HG02588 (cell line): ENCODE measurements around the gene DPPA2.
"Not testable (repeated sequence)": the region's sequence is repeated elsewhere in the genome, so short reads cannot be mapped to it uniquely, and the experiment has no call there.

Source experiments
- ATAC-seq: cut with Tn5 transposase; IDR thresholded peaks from one replicate; pipeline ENCODE4 v1.9.1; 2021; ENCODE audit warnings: mild to moderate bottlenecking, moderate library complexity; ENCODE audit not compliant: unreplicated experiment

The DPPA2 gene

GRCh38 chr3:109316162-109316730, at the start of gene DPPA2:
Gene DPPA2, minus strand, starts transcription at chr3:109316517. Its CDS starts 1,975 bp downstream, at chr3:109314542.
- no peak for ATAC-seq

GRCh38 chr3:109364088-109364487, 47.8 kb upstream of the DPPA2 start:
- no peak for ATAC-seq

- no peak for ATAC-seq
These were observed 47.3 kb upstream of the DPPA2 start for GRCh38 chr3:109363634-109364033.

DNA sequence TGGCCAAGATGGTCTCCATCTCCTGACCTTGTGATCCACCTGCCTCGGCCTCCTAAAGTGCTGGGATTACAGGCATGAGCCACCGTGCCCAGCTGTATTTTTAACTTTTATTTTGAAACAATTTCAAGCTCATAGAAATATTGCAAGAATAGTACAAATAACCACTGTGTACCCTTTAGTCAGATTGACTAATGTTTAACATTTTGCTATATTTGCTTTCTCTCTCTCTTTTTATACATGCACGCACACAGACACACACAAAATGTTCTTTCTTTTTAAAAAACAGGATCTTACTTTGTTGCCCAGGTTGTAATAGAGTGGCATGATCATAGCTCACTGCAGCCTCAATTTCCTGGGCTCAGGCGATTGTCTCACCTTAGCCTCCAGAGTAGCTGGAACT, 46.5 kb upstream of the DPPA2 start:
- ATAC-seq = no peak

- not testable (repeated sequence) for ATAC-seq
These were observed 42.5 kb upstream of the DPPA2 start for GRCh38 chr3:109358809-109359208.

GRCh38 chr3:109356442-109357155, 40.3 kb upstream of the DPPA2 start:
- ATAC-seq = no peak

- no peak for ATAC-seq
These were observed 39.5 kb upstream of the DPPA2 start for GRCh38 chr3:109355625-109356441.

DNA sequence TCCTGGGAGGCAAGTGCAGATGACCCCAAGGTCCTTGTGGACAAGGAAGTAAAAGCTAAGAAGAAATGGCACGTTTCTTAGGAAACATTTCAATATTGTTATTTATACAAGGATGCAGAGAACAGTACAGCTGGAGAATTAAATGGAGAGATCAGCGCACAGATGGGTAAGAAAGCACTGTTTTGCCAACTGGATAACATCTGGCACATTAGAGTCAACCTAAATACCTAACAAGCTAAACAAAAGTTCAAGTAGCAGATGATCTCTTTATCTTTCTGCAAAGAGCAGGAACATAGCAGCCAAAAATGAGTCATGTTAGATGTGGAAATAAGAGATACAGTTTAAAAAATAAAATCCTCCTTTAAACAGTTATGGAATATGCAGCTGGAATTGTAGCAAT, 36.7 kb upstream of the DPPA2 start:
- ATAC-seq = no peak

- ATAC-seq = no peak
These were observed 34.9 kb upstream of the DPPA2 start for GRCh38 chr3:109351231-109351630.

- no peak for ATAC-seq
These were observed 30.5 kb upstream of the DPPA2 start for GRCh38 chr3:109346770-109347295.

- ATAC-seq = no peak
These were observed 29.8 kb upstream of the DPPA2 start for GRCh38 chr3:109346099-109346498.

- no peak for ATAC-seq
These were observed 23.7 kb upstream of the DPPA2 start for GRCh38 chr3:109339714-109340648.

- ATAC-seq = no peak
These were observed 22.9 kb upstream of the DPPA2 start for GRCh38 chr3:109339197-109339596.

DNA sequence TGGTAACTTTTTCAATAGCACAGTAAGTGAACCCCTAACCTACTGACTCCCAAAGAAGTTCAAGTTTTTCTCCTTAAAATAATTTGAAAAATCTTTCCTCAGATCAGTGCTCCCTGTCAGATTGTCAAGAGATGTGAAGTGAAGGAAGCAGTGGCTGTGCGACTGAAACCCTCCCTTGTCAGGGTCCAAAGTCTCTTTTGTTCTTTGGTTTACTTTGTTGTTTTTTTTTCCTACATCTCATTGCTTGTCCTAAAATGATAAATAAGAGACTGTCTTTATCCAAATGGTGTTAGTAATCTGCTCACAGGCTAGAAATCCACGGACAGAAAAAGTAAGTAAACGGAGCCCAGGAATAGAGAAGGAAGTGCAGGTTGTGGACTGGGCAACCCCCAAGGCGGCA, 22.0 kb upstream of the DPPA2 start:
- no peak for ATAC-seq

DNA sequence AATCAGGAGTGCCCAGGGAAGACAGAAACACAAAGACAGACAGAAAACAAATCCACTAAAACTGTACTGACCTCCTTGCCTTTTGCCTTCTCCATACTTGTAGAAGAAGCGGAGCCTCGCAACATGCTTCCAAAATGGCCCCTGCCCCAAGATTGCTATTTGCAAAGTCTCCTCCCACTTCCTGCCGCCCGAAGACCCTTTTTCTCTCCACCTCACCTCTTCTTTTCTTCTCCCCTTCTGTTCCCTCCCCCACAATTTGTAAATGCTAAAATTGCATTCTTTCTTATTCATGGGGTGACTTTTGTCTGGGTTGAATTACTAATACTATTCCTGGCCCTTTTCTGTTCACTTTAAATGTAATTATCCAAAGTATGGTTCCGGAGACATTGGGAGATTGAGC, 21.1 kb upstream of the DPPA2 start, which contains the start of gene DPPA4:
TSS of gene DPPA4 (minus strand) at position 154 of the 400 bp plus-strand sequence. CDS start at position 125, 29 bp downstream.
- no peak for ATAC-seq

GRCh38 chr3:109336291-109336861, 20.1 kb upstream of the DPPA2 start:
- no peak for ATAC-seq

- ATAC-seq = no peak
These were observed 18.3 kb upstream of the DPPA2 start for GRCh38 chr3:109334572-109334971.

GRCh38 chr3:109331692-109332091, 15.4 kb upstream of the DPPA2 start:
- ATAC-seq = no peak

GRCh38 chr3:109330405-109330804, 14.1 kb upstream of the DPPA2 start:
- ATAC-seq = no peak

GRCh38 chr3:109328202-109328601, 11.9 kb upstream of the DPPA2 start:
- ATAC-seq = no peak
